ENCODE data around the gene GRID1.

DNA sequence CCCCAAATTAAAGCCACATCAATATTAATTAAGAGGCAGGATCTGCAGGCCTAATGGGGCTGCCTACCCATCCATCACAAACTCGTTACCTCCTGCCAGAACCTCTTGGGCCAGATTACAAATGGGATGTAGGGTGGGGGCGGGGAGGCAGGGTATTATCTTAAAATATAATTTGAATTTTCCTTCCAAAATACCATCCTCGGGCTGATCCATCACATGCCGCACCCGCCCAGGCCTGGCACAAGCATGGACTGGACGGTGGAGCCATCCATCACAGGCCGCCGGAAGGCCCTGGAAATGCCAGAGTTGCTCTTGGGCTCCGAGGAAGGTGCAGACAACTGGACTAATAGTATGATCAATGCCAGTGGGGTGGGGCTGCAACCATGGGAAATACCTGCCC, 212.8 kb downstream of the GRID1 start:
- TF ChIP-seq, protein P1, sequence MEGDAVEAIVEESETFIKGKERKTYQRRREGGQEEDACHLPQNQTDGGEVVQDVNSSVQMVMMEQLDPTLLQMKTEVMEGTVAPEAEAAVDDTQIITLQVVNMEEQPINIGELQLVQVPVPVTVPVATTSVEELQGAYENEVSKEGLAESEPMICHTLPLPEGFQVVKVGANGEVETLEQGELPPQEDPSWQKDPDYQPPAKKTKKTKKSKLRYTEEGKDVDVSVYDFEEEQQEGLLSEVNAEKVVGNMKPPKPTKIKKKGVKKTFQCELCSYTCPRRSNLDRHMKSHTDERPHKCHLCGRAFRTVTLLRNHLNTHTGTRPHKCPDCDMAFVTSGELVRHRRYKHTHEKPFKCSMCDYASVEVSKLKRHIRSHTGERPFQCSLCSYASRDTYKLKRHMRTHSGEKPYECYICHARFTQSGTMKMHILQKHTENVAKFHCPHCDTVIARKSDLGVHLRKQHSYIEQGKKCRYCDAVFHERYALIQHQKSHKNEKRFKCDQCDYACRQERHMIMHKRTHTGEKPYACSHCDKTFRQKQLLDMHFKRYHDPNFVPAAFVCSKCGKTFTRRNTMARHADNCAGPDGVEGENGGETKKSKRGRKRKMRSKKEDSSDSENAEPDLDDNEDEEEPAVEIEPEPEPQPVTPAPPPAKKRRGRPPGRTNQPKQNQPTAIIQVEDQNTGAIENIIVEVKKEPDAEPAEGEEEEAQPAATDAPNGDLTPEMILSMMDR (IDR thresholded peaks at IDR 0.05 in 2 of 3, conservative IDR thresholded peaks at IDR 0.05 in 1 of 3; ENCODE audit: borderline replicate concordance in 1 of 3, insufficient read depth in 1 of 3, low read depth in 2 of 3, low read length in 2 of 3): no peak
- TF ChIP-seq TCF7L2 (IDR thresholded peaks at IDR 0.05; ENCODE audit: borderline replicate concordance, extremely low read depth, insufficient read depth, insufficient read length) (no peak), RAD21 (IDR thresholded peaks at IDR 0.05; ENCODE audit: low read depth) (no peak), EZH2 (IDR thresholded peaks at IDR 0.05) (no peak), POLR2AphosphoS5 (IDR thresholded peaks at IDR 0.05; ENCODE audit: low read depth, low read length) (no peak)
- TF ChIP-seq, protein P2, sequence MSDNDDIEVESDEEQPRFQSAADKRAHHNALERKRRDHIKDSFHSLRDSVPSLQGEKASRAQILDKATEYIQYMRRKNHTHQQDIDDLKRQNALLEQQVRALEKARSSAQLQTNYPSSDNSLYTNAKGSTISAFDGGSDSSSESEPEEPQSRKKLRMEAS (IDR thresholded peaks at IDR 0.05): no peak
- TF ChIP-seq, protein P3, sequence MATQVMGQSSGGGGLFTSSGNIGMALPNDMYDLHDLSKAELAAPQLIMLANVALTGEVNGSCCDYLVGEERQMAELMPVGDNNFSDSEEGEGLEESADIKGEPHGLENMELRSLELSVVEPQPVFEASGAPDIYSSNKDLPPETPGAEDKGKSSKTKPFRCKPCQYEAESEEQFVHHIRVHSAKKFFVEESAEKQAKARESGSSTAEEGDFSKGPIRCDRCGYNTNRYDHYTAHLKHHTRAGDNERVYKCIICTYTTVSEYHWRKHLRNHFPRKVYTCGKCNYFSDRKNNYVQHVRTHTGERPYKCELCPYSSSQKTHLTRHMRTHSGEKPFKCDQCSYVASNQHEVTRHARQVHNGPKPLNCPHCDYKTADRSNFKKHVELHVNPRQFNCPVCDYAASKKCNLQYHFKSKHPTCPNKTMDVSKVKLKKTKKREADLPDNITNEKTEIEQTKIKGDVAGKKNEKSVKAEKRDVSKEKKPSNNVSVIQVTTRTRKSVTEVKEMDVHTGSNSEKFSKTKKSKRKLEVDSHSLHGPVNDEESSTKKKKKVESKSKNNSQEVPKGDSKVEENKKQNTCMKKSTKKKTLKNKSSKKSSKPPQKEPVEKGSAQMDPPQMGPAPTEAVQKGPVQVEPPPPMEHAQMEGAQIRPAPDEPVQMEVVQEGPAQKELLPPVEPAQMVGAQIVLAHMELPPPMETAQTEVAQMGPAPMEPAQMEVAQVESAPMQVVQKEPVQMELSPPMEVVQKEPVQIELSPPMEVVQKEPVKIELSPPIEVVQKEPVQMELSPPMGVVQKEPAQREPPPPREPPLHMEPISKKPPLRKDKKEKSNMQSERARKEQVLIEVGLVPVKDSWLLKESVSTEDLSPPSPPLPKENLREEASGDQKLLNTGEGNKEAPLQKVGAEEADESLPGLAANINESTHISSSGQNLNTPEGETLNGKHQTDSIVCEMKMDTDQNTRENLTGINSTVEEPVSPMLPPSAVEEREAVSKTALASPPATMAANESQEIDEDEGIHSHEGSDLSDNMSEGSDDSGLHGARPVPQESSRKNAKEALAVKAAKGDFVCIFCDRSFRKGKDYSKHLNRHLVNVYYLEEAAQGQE (IDR thresholded peaks at IDR 0.05; ENCODE audit: low read depth): no peak

Measured in HCT116 (cell line).